GM13977 (cell line): ENCODE data around the gene FKBP8.

ENCODE experiments used
- DNase-seq: peaks from one replicate; pipeline ENCODE4 v3.0.0; 2012; ENCODE audit warnings: low spot score
- CTCF ChIP-seq: IDR thresholded peaks from 2 replicates; pipeline ENCODE4 v1.5.1; 2012; ENCODE audit warnings: mild to moderate bottlenecking, control low read depth; ENCODE audit not compliant: insufficient read depth; ENCODE audit errors: extremely low read depth, missing control alignments
- in situ Hi-C: fragments of 300-500 bp; cut with MboI; formaldehyde crosslinking; loops from one replicate; pipeline ENCODE4 v1.12.0; 2022; ENCODE audit warnings: low sequenced_read_pairs, low pct_unique_long_range_greater_than_20kb, mixed read lengths, inconsistent platforms; ENCODE audit not compliant: unreplicated experiment

The FKBP8 gene

GRCh38 chr19:18483119-18483890 is 60.1 kb downstream of the FKBP8 start:
- TF ChIP-seq CTCF = no peak
- in situ Hi-C loops = no loop called here
- DNase-seq = no peak
